Stimulated activated CD8-positive, alpha-beta memory T cell treated with anti-CD3 and anti-CD28 coated beads, Interleukin-7, amount 100 ng/mL, for 4 hours (primary cell): ENCODE results near the gene PPP1R12B.
"Not testable (repeated sequence)": the region's sequence is repeated elsewhere in the genome, so short reads cannot be mapped to it uniquely, and the experiment has no call there.

Experiments used
- DNase-seq, 2 donors: peaks; one replicate each; pipeline ENCODE4 v3.0.0-alpha.2; 2020; ENCODE audit warnings: low read depth in 2 of 2

The PPP1R12B gene

GRCh38 chr1:202531812-202532616 is 183.5 kb downstream of the PPP1R12B start:
- DNase-seq, result not testable (repeated sequence)

GRCh38 chr1:202539166-202539574 is 190.7 kb downstream of the PPP1R12B start:
- not testable (repeated sequence) for DNase-seq

- DNase-seq, result not testable (repeated sequence)
Measured at GRCh38 chr1:202539583-202539982, 191.1 kb downstream of the PPP1R12B start.

- DNase-seq, result no peak
Measured at GRCh38 chr1:202540014-202540413, 191.5 kb downstream of the PPP1R12B start.

DNA sequence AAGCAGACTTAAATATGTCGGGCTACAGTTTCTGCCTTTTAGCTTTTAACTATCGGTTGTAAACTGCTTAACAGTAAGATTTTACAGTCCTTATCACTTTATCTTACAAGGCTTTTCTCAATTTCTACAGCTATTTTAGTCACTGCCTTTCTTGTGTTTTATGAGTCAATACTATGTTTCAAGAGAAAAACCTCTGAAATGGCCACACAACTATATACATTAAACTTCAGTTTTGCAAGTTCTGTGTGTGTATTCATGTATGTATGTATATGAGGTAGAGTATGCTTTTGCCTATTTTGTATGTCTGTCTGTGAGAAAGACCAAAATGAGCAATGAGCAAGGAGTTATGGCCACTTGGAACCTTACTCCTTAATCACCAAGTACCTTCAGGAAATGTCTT is 191.9 kb downstream of the PPP1R12B start:
- no peak for DNase-seq

- DNase-seq, result not testable (repeated sequence)
Measured at GRCh38 chr1:202540858-202541257, 192.4 kb downstream of the PPP1R12B start.

DNA sequence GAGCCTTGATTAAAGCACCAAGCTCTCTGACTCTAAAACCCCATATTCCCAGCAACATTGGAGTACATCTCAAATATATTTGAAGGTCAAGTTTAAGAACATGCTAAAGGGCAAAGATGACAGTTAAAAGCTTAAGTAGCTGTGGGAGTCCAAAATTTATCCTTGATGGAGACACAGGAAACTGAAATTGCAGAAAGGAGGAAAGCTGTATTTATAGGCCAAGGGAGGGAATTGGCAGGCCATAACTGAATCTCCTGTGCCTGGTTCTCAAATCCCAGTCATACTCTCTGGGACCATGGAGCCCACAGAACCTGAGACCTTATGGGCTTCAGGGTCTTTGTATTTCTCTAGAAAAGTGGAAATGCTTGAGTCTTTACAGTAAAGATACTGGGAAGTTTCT is 193.9 kb downstream of the PPP1R12B start:
- not testable (repeated sequence) for DNase-seq

DNA sequence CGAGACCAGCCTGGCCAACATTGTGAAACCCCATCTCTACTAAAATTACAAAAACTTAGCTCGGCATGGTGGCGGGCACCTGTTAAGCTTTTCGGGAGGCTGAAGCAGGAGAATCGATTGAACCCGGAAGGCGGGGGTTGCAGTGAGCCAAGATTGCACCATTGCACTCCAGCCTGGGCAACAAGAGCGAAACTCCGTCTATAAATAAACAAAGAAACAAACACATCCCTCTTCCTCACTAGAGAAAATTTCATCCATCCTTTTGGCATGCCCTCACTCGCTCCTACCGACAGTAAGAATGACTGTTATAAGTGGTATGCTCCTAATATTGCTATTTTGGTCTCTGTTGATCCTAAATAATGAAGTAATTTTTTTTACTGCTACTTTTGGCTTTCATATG is 195.0 kb downstream of the PPP1R12B start:
- not testable (repeated sequence) for DNase-seq

- not testable (repeated sequence) for DNase-seq
Measured at GRCh38 chr1:202544766-202545449, 196.4 kb downstream of the PPP1R12B start.

DNA sequence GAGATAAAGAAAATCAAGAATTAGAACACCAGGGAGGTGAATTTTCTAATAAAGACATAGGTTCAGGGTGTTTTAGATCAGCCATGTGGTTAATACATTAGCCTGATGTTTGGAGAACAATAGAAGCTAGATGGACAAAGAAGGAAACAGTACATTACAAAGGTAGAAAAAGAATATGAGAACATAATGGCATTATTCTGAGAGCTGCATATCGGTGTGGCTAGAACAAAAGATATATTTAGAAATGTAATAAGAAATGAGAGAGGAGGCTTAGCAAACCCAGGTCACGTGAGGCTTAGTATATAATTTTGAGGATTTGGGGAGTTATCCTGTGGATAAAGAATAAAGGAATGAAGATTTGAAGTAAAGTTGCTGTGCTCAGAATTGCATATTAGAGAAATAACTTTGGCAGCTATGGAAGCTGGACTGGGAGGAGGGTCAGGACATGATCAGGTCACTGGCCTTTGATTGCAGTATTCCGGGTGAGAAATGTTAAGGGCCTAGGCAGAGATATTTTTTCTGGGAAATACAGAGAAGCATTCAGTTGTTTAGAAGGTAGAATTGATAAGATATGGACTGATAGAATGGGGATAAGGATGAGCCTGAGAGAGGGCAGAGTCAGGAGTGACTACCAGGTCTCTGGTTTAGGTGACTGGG is 197.3 kb downstream of the PPP1R12B start:
- DNase-seq, result not testable (repeated sequence)

DNA sequence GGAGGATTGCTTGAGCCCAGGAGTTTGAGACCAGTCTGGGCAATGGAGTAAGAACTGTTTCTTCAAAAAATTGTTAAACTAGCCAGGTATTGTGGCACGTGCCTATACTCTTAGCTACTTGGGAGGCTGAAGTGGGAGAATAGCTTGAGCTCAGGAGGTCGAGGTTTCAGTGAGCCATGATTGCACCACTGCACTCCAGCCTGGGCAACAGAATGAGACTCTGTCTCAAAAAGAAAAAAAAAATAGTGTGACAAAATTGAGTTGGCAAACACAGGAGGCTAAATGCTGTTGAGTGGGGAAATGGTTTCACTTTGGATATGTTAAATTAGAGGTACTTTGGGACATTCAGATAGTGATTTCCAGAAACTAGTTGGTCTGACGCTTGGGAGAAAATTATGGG is 197.9 kb downstream of the PPP1R12B start:
- DNase-seq, result not testable (repeated sequence)

- not testable (repeated sequence) for DNase-seq
Measured at GRCh38 chr1:202546796-202547195, 198.3 kb downstream of the PPP1R12B start.

- DNase-seq, result no peak
Measured at GRCh38 chr1:202547215-202547614, 198.7 kb downstream of the PPP1R12B start.

DNA sequence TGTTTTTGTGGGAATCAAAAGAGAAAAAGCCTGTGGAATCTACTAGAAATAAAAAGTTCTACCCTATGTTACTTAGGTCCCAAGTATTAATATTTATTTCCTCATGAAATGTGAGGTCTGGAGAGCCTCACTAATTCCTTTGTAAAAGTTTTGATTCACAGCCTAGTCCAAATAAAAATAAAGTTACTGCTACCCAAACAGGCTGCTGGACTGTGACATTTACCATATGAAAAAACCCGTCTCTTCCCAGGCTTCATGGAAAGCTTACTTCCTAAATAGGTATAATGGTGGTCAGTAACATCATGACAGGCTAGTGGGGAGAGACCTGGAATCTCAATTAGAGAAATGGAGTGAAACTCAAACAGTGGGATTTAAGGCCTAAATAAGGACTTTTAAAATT is 201.6 kb downstream of the PPP1R12B start:
- not testable (repeated sequence) for DNase-seq

DNA sequence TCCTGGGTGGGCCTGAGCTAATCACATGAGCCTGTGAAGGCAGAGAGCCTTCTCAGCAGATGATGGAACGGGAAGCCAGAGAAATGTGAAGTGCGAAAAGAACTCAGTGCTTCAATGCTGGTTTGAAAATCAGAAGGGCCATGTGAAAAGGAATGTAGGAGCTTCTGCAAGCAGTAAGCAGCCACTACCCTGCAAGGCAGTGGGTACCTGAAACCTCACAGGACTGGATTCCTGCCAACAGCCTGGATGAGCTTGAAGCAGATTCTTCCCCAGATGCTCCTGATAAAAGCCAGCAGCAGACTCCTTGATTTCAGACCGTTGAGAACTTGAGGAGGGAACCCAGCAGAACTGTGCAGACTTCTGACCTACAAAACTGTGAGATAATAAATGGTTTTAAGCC is 203.2 kb downstream of the PPP1R12B start:
- DNase-seq, result no peak

- DNase-seq, result not testable (repeated sequence)
Measured at GRCh38 chr1:202552615-202553014, 204.1 kb downstream of the PPP1R12B start.

GRCh38 chr1:202553078-202553477 is 204.6 kb downstream of the PPP1R12B start:
- not testable (repeated sequence) for DNase-seq

DNA sequence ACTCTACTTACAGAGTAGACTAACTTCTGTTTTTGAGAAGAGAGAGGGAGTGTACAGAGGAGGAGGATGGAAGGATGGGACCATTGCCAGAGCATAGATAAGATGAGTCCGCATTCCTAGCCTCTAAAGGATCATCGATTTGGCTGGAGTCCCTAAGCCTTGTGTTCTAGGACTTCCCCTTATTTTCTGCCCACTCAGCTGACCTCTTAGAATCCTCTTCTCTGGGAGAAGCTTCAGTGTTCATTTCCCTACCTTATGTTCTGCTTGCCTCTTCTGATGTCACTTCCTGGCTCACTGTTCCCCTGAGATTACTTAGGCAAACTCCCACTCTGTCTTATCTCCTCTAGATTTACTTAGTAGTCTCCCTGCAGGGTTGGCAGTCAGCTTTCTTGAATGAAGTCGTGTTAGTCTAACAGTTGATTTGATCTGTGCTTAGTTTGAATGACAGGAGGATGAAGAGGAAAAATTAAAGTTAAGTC is 205.1 kb downstream of the PPP1R12B start:
- DNase-seq, result no peak

GRCh38 chr1:202554619-202555018 is 206.1 kb downstream of the PPP1R12B start:
- DNase-seq, result not testable (repeated sequence)

DNA sequence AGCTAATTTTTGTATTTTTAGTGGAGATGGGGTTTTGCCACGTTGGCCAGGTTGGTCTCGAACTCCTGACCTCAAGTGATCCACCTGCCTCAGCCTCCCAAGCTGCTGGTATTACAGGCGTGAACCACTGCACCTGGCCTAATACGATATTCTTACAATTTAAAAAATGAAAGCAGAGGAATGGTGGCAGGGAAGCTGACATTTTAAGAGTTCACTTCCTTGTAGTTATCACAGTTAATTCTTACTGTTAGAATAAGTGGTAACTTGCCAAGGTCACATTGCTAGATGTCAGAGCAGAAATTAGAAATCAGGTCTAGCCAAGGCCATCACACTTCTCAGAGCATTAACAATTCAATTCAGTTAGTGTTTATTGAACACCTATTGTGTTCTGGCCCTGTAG is 207.5 kb downstream of the PPP1R12B start:
- DNase-seq, result not testable (repeated sequence)

DNA sequence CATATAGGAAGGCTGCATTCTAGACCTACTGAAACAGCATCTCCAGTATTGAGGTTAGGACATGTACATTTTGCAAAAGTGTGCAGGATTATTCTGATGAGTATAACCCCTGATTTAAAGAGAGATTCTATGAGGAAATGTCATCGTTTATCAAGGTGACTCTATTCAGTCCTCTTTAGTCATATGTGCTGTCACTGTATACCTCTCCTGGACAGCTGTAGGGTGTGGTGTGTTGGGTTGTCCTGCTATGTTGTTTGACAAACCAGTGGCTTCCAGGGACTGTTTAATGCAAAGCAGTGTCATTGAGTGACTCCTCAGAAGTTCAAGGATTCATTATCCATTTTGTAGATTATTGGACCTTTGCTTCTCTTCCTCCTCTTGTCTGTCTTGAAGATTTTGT is 209.2 kb downstream of the PPP1R12B start:
- DNase-seq, result not testable (repeated sequence)

GRCh38 chr1:202561240-202561639 is 212.7 kb downstream of the PPP1R12B start:
- no peak for DNase-seq
